Transverse colon (tissue), 4 donors: ENCODE results near the gene CS. TPM values are rescaled to one million over a fixed set of nuclear protein-coding genes. Genes with fewer than 3 reads are reported as not detected.

Source experiments
- DNase-seq: peaks from one replicate; pipeline ENCODE4 v3.0.0-alpha.2; 2019
- H3K27ac ChIP-seq, 4 donors: fragments of 200-600 bp; sonication (generic); 2 replicates each; pipeline ENCODE4 v1.5.1; 2016 to 2018; ENCODE audit warnings: inconsistent platforms in 4 of 4
- H3K27me3 ChIP-seq: fragments of 200-600 bp; sonication (generic); 2 replicates; pipeline ENCODE4 v1.5.1; 2017; ENCODE audit warnings: inconsistent platforms
- H3K36me3 ChIP-seq, 4 donors: fragments of 200-600 bp; sonication (generic); 2 replicates each; pipeline ENCODE4 v1.5.1; 2017 to 2019; ENCODE audit warnings: inconsistent platforms in 4 of 4
- H3K4me1 ChIP-seq, 4 donors: fragments of 200-600 bp; sonication (generic); 2 replicates each; pipeline ENCODE4 v1.5.1; 2017 to 2020; ENCODE audit warnings: inconsistent platforms in 4 of 4
- H3K4me3 ChIP-seq, 4 donors: fragments of 200-600 bp; sonication (generic); 1 replicate in 1 of 4; 2 replicates in 3 of 4; pipeline versions ENCODE4 v1.5.1 to v1.6.1; 2017 to 2019; ENCODE audit warnings: inconsistent platforms in 4 of 4
- H3K9me3 ChIP-seq, 2 donors: fragments of 200-600 bp; sonication (generic); 2 replicates each; pipeline ENCODE4 v1.5.1; 2017 to 2019; ENCODE audit warnings: inconsistent platforms in 2 of 2
- CTCF ChIP-seq, 5 experiments: fragments of 200-600 bp in 3 of 5; fragments of 450-650 bp in 2 of 5; sonication (generic) in 3 of 5; IDR thresholded peaks; 1 replicate in 2 of 5; 2 replicates in 3 of 5; pipeline ENCODE4 v1.5.1; 2016 to 2017; ENCODE audit warnings: antibody characterized with exemption in 5 of 5, inconsistent platforms in 3 of 5, mild to moderate bottlenecking in 2 of 5, moderate library complexity in 1 of 5
- EP300 ChIP-seq: sonication (generic); formaldehyde crosslinking; IDR thresholded peaks from one replicate; pipeline ENCODE4 v1.6.1; 2017; ENCODE audit warnings: antibody characterized with exemption, low read depth
- POLR2A ChIP-seq: fragments of 450-650 bp; IDR thresholded peaks from one replicate; pipeline ENCODE4 v1.6.1; 2016; ENCODE audit warnings: antibody characterized with exemption, mild to moderate bottlenecking, moderate library complexity
- POLR2AphosphoS5 ChIP-seq, 3 donors: sonication (generic); formaldehyde crosslinking; IDR thresholded peaks; one replicate each; pipeline ENCODE4 v1.6.1; 2016; ENCODE audit warnings: antibody characterized with exemption in 3 of 3
- WGBS, 2 donors: methylation state at CpG; one replicate each; pipeline ENCODE4 v1.1.5; 2018; ENCODE audit warnings: low coverage in 1 of 2; 5-methylcytosine and 5-hydroxymethylcytosine counted together
- in situ Hi-C, 4 donors: fragments of 200-750 bp; cut with MboI; loops; one replicate each; pipeline versions ENCODE4 v1.15.0 to v1.15.1; 2017; ENCODE audit warnings: low sequenced_read_pairs in 3 of 4, low pct_ligation_motif_present in 1 of 4, low pct_unique_long_range_greater_than_20kb in 1 of 4
- intact Hi-C: fragments of 100-400 bp; cut with DNase I; formaldehyde crosslinking; loops from one replicate; pipeline ENCODE4 v1.15.1; 2023; ENCODE audit warnings: low total_unique reads
- total RNA-seq, 4 donors: library from RNA; depleted of rRNA; stranded (reverse); fragments of >200 nt; gene quantifications; one replicate each; pipeline ENCODE4 v1.1.0, GENCODE V29; 2016

Gene CS
- total RNA-seq, 4 donors from 2014 or later, result 92.4 to 297 (median 213) TPM

- in situ Hi-C loops, result no loop called here
- TF ChIP-seq POLR2AphosphoS5 (IDR thresholded peaks at IDR 0.05) (peak; percentile 99), POLR2A (peak; percentile 98), CTCF (IDR thresholded peaks at IDR 0.05) (peak in 3 of 5 experiments; percentile 5 to 48 (median 33)), EP300 (peak; percentile 58)
- Histone ChIP-seq H3K27me3 (no peaks in the 10 kb centered on the region), H3K4me1 (peaks cover 28 to 47% (median 39%) of the 10 kb centered on the region in 4 donors), H3K27ac (peak within 1 kb of the TSS; percentile 96 to 99 (median 98)), H3K9me3 (no peaks in the 10 kb centered on the region), H3K36me3 (no peaks in the 10 kb centered on the region), H3K4me3 (peak within 1 kb of the TSS; percentile 65 to 95 (median 76))
- intact Hi-C loops, result loop anchor here (2.0 kb wide), 1 partner anchor 105 kb away; the partner anchor contains the start of gene RPL41
- peak; percentile 98 for DNase-seq
- whole genome bisulfite sequencing, 2 donors, result 3 to 40% methylated on average over 2 to 42 of the region's 42 CpGs
These were observed 78.2 kb downstream of the CS start, which contains the start of gene RNF41 for GRCh38 chr12:56221757-56222530. Gene RNF41, minus strand, starts transcription at chr12:56221922. Its CDS starts 7,875 bp downstream, at chr12:56214047.

Other genes starting within 250 kb of the CS start
- gene ERBB3, start 220.2 kb downstream of the CS start, total RNA-seq, result 100 to 1,000 TPM; 270 to 634 (median 340) TPM
- 10 to 100 TPM; 22.1 to 63.0 (median 44.8) TPM for gene PA2G4, start 195.8 kb downstream of the CS start, total RNA-seq
- gene RPL41, start 183.7 kb downstream of the CS start, total RNA-seq, result 1,000 to 10,000 TPM in 2 of 4 donors, 100 to 1,000 TPM in 2; 841 to 2,950 (median 1,684) TPM
- 10 to 100 TPM in 1 of 4 donors, 1 to 10 TPM in 3; 3.7 to 10.1 (median 4.5) TPM for gene ZC3H10, start 182.1 kb downstream of the CS start, total RNA-seq
- gene ESYT1, start 172.1 kb downstream of the CS start, total RNA-seq, result 100 to 1,000 TPM in 2 of 4 donors, 10 to 100 TPM in 2; 94.2 to 133 (median 97.9) TPM
- 10 to 100 TPM in 3 of 4 donors, not detected in 1; 26.4 to 30.0 (median 26.7) TPM for gene MYL6B, start 147.7 kb downstream of the CS start, total RNA-seq
- 1,000 to 10,000 TPM; 1,233 to 3,440 (median 2,458) TPM for gene MYL6, start 142.0 kb downstream of the CS start, total RNA-seq
- 100 to 1,000 TPM in 3 of 4 donors, 10 to 100 TPM in 1; 63.8 to 231 (median 135) TPM for gene SMARCC2, start 110.8 kb downstream of the CS start, total RNA-seq
- gene RNF41, start 78.4 kb downstream of the CS start, total RNA-seq, result 10 to 100 TPM; 39.0 to 51.3 (median 42.7) TPM
- gene NABP2, start 76.0 kb downstream of the CS start, total RNA-seq, result 10 to 100 TPM in 3 of 4 donors, 1 to 10 TPM in 1; 4.9 to 26.8 (median 15.5) TPM
- 100 to 1,000 TPM; 225 to 325 (median 283) TPM for gene SLC39A5, start 70.3 kb downstream of the CS start, total RNA-seq
- 100 to 1,000 TPM in 1 of 4 donors, 10 to 100 TPM in 3; 28.4 to 120 (median 40.0) TPM for gene ANKRD52, start 41.9 kb downstream of the CS start, total RNA-seq
- gene COQ10A, start 33.4 kb downstream of the CS start, total RNA-seq, result 10 to 100 TPM in 3 of 4 donors, 1 to 10 TPM in 1; 6.7 to 51.5 (median 27.9) TPM
- gene CNPY2, start 15.7 kb upstream of the CS start, total RNA-seq, result 10 to 100 TPM; 34.0 to 87.2 (median 51.8) TPM
- gene PAN2, start 33.7 kb upstream of the CS start, total RNA-seq, result 100 to 1,000 TPM in 1 of 4 donors, 10 to 100 TPM in 3; 45.2 to 206 (median 58.0) TPM
- gene IL23A, start 38.6 kb upstream of the CS start, total RNA-seq, result 1 to 10 TPM in 1 of 4 donors, not detected in 3; 1.3 TPM
- gene STAT2, start 59.8 kb upstream of the CS start, total RNA-seq, result 100 to 1,000 TPM in 3 of 4 donors, 10 to 100 TPM in 1; 85.6 to 192 (median 115) TPM
- gene APOF, start 62.5 kb upstream of the CS start, total RNA-seq, result not detected
- 1 to 10 TPM in 3 of 4 donors, under 1 TPM in 1; 0.75 to 7.8 (median 3.9) TPM for gene TIMELESS, start 149.1 kb upstream of the CS start, total RNA-seq
- not detected for gene MIP, start 154.3 kb upstream of the CS start, total RNA-seq
- 10 to 100 TPM in 1 of 4 donors, 1 to 10 TPM in 3; 3.0 to 11.5 (median 3.9) TPM for gene SPRYD4, start 168.2 kb upstream of the CS start, total RNA-seq
- gene GLS2, start 187.8 kb upstream of the CS start, total RNA-seq, result under 1 TPM in 2 of 4 donors, not detected in 2; 0.41 to 0.95 TPM
- 10 to 100 TPM; 17.3 to 55.1 (median 25.2) TPM for gene RBMS2, start 221.5 kb upstream of the CS start, total RNA-seq